WTC11 (cell line): ENCODE results near the gene CTSO.

Experiments used
- CBFB ChIP-seq: sonication (generic); formaldehyde crosslinking; IDR thresholded peaks from 2 replicates; pipeline ENCODE4 v1.8.1; 2022; ENCODE audit warnings: mild to moderate bottlenecking, low read depth, missing genetic modification reagents
- CREM ChIP-seq: sonication (generic); formaldehyde crosslinking; IDR thresholded peaks from 2 replicates; pipeline ENCODE4 v1.8.1; 2022; ENCODE audit warnings: mild to moderate bottlenecking, missing genetic modification reagents, moderate library complexity
- ESRRA ChIP-seq: sonication (generic); formaldehyde crosslinking; IDR thresholded peaks from 2 replicates; pipeline ENCODE4 v1.8.1; 2022; ENCODE audit warnings: mild to moderate bottlenecking, missing genetic modification reagents, borderline replicate concordance
- ETV6 ChIP-seq: sonication (generic); formaldehyde crosslinking; IDR thresholded peaks from 2 replicates; pipeline ENCODE4 v1.8.1; 2022; ENCODE audit warnings: mild to moderate bottlenecking, missing genetic modification reagents
- GTF2I ChIP-seq: fragments of 250-450 bp; sonication (Bioruptor Pico); conservative IDR thresholded peaks from 2 replicates; pipeline ENCODE4 v1.4.0; 2021; ENCODE audit warnings: mild to moderate bottlenecking
- IRF2 ChIP-seq: sonication (generic); formaldehyde crosslinking; IDR thresholded peaks from 2 replicates; pipeline ENCODE4 v1.8.0; 2022; ENCODE audit warnings: low read depth, missing genetic modification reagents, borderline replicate concordance
- TCF7 ChIP-seq: sonication (generic); formaldehyde crosslinking; IDR thresholded peaks from 2 replicates; pipeline ENCODE4 v1.8.0; 2022; ENCODE audit warnings: mild to moderate bottlenecking, low read depth, missing genetic modification reagents, moderate library complexity
- TEAD4 ChIP-seq: sonication (generic); formaldehyde crosslinking; IDR thresholded peaks from 2 replicates; pipeline ENCODE4 v1.8.0; 2022; ENCODE audit warnings: mild to moderate bottlenecking, missing genetic modification reagents
- ZNF263 ChIP-seq: sonication (generic); formaldehyde crosslinking; IDR thresholded peaks from 2 replicates; pipeline ENCODE4 v1.8.1; 2022; ENCODE audit warnings: low read depth, mild to moderate bottlenecking, moderate library complexity, missing genetic modification reagents
- TF ChIP-seq, protein P1 (sequence below): fragments of 200-600 bp; IDR thresholded peaks from 2 replicates; pipeline ENCODE4 v1.8.0; 2022; ENCODE audit warnings: antibody characterized with exemption
- TF ChIP-seq, protein P2 (sequence below): sonication (generic); formaldehyde crosslinking; IDR thresholded peaks from 2 replicates; pipeline ENCODE4 v1.8.1; 2023; ENCODE audit warnings: mild to moderate bottlenecking, missing genetic modification reagents
- TF ChIP-seq, protein P3 (sequence below): sonication (generic); formaldehyde crosslinking; IDR thresholded peaks from 2 replicates; pipeline ENCODE4 v1.8.1; 2023; ENCODE audit warnings: mild to moderate bottlenecking, missing genetic modification reagents, moderate library complexity
- TF ChIP-seq, protein P4 (sequence below): sonication (generic); formaldehyde crosslinking; IDR thresholded peaks from 2 replicates; pipeline ENCODE4 v1.8.0; 2022; ENCODE audit warnings: mild to moderate bottlenecking, missing genetic modification reagents
- TF ChIP-seq, protein P5 (sequence below): sonication (generic); formaldehyde crosslinking; IDR thresholded peaks from 2 replicates; pipeline ENCODE4 v1.8.1; 2022; ENCODE audit warnings: low read depth, mild to moderate bottlenecking, moderate library complexity, missing genetic modification reagents, borderline replicate concordance

DNA sequence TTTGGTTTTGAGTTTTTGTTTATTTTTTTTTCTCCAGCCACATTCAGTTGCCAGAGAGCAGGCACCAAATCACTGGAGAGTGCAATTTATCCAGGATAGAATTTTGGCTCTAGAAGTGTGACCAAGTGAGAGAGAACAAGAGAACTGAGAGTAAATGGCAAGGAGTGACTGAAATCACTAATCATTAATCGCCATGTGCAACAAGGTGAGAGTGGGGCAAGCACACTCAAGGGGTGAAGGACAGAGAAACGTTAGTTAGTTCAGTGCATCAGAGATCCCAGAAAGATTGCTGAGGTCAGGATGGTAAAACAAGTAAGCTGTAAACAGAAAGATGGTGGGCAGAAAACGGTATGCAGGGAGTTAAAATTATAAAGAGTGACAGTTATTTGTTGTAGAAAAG, 69.8 kb downstream of the CTSO start:
- TF ChIP-seq, protein P1, sequence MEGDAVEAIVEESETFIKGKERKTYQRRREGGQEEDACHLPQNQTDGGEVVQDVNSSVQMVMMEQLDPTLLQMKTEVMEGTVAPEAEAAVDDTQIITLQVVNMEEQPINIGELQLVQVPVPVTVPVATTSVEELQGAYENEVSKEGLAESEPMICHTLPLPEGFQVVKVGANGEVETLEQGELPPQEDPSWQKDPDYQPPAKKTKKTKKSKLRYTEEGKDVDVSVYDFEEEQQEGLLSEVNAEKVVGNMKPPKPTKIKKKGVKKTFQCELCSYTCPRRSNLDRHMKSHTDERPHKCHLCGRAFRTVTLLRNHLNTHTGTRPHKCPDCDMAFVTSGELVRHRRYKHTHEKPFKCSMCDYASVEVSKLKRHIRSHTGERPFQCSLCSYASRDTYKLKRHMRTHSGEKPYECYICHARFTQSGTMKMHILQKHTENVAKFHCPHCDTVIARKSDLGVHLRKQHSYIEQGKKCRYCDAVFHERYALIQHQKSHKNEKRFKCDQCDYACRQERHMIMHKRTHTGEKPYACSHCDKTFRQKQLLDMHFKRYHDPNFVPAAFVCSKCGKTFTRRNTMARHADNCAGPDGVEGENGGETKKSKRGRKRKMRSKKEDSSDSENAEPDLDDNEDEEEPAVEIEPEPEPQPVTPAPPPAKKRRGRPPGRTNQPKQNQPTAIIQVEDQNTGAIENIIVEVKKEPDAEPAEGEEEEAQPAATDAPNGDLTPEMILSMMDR, result no peak
- TF ChIP-seq TEAD4 (CRISPR knock-in tag), result no peak
- TF ChIP-seq TCF7 (CRISPR knock-in tag), result no peak
- no peak for TF ChIP-seq CBFB (CRISPR knock-in tag)
- TF ChIP-seq ZNF263 (CRISPR knock-in tag), result no peak
- TF ChIP-seq, protein P2, sequence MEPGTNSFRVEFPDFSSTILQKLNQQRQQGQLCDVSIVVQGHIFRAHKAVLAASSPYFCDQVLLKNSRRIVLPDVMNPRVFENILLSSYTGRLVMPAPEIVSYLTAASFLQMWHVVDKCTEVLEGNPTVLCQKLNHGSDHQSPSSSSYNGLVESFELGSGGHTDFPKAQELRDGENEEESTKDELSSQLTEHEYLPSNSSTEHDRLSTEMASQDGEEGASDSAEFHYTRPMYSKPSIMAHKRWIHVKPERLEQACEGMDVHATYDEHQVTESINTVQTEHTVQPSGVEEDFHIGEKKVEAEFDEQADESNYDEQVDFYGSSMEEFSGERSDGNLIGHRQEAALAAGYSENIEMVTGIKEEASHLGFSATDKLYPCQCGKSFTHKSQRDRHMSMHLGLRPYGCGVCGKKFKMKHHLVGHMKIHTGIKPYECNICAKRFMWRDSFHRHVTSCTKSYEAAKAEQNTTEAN (CRISPR knock-in tag), result no peak
- TF ChIP-seq, protein P3, sequence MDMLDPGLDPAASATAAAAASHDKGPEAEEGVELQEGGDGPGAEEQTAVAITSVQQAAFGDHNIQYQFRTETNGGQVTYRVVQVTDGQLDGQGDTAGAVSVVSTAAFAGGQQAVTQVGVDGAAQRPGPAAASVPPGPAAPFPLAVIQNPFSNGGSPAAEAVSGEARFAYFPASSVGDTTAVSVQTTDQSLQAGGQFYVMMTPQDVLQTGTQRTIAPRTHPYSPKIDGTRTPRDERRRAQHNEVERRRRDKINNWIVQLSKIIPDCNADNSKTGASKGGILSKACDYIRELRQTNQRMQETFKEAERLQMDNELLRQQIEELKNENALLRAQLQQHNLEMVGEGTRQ (CRISPR knock-in tag), result no peak
- TF ChIP-seq ETV6 (CRISPR knock-in tag), result no peak
- TF ChIP-seq, protein P4, sequence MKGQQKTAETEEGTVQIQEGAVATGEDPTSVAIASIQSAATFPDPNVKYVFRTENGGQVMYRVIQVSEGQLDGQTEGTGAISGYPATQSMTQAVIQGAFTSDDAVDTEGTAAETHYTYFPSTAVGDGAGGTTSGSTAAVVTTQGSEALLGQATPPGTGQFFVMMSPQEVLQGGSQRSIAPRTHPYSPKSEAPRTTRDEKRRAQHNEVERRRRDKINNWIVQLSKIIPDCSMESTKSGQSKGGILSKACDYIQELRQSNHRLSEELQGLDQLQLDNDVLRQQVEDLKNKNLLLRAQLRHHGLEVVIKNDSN (CRISPR knock-in tag), result no peak
- TF ChIP-seq CREM (CRISPR knock-in tag), result no peak
- no peak for TF ChIP-seq GTF2I
- no peak for TF ChIP-seq IRF2 (CRISPR knock-in tag)
- no peak for TF ChIP-seq ESRRA (CRISPR knock-in tag)
- TF ChIP-seq, protein P5, sequence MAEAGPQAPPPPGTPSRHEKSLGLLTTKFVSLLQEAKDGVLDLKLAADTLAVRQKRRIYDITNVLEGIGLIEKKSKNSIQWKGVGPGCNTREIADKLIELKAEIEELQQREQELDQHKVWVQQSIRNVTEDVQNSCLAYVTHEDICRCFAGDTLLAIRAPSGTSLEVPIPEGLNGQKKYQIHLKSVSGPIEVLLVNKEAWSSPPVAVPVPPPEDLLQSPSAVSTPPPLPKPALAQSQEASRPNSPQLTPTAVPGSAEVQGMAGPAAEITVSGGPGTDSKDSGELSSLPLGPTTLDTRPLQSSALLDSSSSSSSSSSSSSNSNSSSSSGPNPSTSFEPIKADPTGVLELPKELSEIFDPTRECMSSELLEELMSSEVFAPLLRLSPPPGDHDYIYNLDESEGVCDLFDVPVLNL (CRISPR knock-in tag), result no peak
